ENCODE data around the gene RIT2.

RIT2 gene

DNA sequence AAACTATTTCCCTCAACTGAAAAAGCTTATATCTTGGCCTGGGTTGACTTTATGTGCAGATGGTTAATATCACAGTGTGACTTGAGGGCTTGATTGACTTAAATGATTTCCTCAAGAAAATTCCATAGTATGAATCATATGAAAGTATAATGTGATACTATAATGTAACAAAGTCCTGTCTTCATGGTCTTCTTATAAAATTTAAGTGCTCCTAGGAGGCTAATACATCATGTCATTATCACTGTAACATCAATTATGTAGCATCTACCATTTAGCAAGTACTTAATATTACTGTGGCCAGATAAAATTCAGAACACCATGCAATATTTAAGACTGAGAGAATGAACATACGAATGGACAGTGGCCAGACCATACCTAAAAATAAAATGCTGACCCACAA is 276.1 kb downstream of the RIT2 start:
- Histone ChIP-seq H3K4me1 (no peaks in the 10 kb centered on the region), H3K4me3 (ENCODE audit: low read depth, low read length) (no peak overlapping the region), H3K9me3 (no peaks in the 10 kb centered on the region), H3K36me3 (no peaks in the 10 kb centered on the region), H3K27me3 (no peaks in the 10 kb centered on the region)
- no peak for DNase-seq
- TF ChIP-seq, protein P1, sequence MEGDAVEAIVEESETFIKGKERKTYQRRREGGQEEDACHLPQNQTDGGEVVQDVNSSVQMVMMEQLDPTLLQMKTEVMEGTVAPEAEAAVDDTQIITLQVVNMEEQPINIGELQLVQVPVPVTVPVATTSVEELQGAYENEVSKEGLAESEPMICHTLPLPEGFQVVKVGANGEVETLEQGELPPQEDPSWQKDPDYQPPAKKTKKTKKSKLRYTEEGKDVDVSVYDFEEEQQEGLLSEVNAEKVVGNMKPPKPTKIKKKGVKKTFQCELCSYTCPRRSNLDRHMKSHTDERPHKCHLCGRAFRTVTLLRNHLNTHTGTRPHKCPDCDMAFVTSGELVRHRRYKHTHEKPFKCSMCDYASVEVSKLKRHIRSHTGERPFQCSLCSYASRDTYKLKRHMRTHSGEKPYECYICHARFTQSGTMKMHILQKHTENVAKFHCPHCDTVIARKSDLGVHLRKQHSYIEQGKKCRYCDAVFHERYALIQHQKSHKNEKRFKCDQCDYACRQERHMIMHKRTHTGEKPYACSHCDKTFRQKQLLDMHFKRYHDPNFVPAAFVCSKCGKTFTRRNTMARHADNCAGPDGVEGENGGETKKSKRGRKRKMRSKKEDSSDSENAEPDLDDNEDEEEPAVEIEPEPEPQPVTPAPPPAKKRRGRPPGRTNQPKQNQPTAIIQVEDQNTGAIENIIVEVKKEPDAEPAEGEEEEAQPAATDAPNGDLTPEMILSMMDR (IDR thresholded peaks at IDR 0.05; ENCODE audit: low read depth, low read length) = no peak

DNA sequence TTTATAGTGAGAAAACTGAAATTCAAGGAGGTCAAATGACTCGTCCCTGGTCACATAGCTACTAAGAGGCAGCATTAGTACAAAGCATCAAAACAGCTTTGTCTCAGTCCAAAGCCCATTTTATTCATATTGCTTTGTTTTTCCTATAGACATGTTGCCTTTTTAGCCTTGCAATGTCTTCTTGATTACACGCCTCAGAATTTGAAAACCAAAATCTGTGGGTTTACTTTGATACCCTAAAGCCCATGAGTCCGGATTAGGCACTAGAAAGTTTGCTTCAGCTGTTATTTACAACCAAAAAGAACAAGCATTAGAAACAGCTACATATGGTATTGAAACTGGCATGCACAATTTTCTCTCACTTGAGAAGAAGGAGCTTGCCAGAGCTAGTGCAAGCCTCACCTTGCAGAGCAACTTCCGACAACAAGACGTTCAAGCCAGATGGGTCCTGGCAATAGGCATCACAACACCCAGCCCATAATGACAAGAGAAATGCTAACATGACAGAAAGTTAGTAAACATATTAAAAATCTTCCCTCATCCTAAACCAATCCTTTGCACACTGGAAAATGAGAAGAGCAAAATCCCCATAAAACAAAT is 276.8 kb downstream of the RIT2 start:
- H3K27me3 ChIP-seq = no peaks in the 10 kb centered on the region
- H3K4me3 ChIP-seq (ENCODE audit: low read depth, low read length) = no peak overlapping the region
- no peaks in the 10 kb centered on the region for H3K4me1 ChIP-seq
- DNase-seq = no peak
- no peaks in the 10 kb centered on the region for H3K9me3 ChIP-seq
- no peaks in the 10 kb centered on the region for H3K36me3 ChIP-seq
- TF ChIP-seq, protein P1 (IDR thresholded peaks at IDR 0.05; ENCODE audit: low read depth, low read length) = no peak

DNA sequence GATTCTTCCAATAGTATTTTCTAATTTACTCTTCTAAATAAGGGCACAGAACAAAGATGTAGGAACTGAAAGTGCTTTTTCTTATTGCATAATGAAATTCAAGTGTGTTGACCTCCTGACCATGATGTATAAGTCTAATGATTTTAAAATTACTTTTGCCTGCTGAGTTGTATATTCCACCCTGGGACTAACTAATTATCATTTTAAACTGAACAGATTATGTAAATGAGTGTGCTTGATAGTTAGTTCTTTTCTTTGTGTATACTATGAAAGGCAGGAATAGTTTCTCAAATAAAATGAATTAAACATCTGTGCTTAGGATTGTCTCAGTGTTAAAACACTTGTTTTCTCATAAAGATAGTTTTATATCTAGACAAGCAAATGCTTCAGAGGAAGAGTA is 284.5 kb downstream of the RIT2 start:
- DNase-seq = no peak
- H3K36me3 ChIP-seq = no peaks in the 10 kb centered on the region
- H3K9me3 ChIP-seq = no peaks in the 10 kb centered on the region
- H3K4me1 ChIP-seq = no peaks in the 10 kb centered on the region
- no peaks in the 10 kb centered on the region for H3K27me3 ChIP-seq
- no peak overlapping the region for H3K4me3 ChIP-seq (ENCODE audit: low read depth, low read length)
- TF ChIP-seq, protein P1 (IDR thresholded peaks at IDR 0.05; ENCODE audit: low read depth, low read length) = no peak

DNA sequence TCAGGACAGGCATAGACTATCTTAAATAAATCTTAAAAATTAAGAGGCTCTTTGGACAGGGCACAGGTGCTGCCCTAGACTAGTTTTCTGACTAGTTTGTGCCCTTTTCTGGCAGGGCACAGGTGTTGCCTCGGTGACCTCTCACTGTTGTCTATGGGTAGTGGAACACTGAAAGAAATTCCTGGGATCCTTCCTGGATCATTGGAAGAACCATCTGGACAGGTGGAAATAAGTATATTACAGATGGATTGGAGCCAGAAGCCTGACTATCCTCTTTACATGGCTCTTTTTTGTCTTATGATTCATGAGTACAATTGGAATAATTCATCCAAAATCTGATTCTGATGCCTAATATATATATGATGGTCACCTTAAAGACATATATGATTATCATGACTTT is 286.6 kb downstream of the RIT2 start:
- Histone ChIP-seq H3K4me1 (no peaks in the 10 kb centered on the region), H3K36me3 (no peaks in the 10 kb centered on the region), H3K27me3 (no peaks in the 10 kb centered on the region), H3K9me3 (no peaks in the 10 kb centered on the region), H3K4me3 (ENCODE audit: low read depth, low read length) (no peak overlapping the region)
- DNase-seq = no peak
- TF ChIP-seq, protein P1 (IDR thresholded peaks at IDR 0.05; ENCODE audit: low read depth, low read length) = no peak

DNA sequence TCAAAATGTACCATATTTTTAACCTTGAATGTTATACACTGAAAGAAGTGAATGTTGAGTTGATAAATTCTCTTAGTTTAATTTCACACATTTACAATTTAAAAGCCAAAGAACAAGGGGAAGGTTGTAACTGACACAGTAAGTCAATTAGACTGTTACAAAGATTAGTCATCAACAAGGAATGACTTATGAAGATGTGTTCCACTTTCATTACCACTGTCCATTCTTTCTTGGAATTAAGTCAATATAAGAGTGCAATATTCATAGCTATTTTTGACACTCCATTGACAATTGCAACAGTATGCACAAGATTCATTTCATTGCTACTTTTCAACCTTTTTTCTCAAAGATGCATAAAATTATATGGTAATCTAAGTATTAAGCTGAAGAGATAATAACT is 291.3 kb downstream of the RIT2 start:
- no peak for DNase-seq
- Histone ChIP-seq H3K4me3 (ENCODE audit: low read depth, low read length) (no peak overlapping the region), H3K36me3 (no peaks in the 10 kb centered on the region), H3K9me3 (no peaks in the 10 kb centered on the region), H3K4me1 (no peaks in the 10 kb centered on the region), H3K27me3 (no peaks in the 10 kb centered on the region)
- TF ChIP-seq, protein P1 (IDR thresholded peaks at IDR 0.05; ENCODE audit: low read depth, low read length) = no peak

DNA sequence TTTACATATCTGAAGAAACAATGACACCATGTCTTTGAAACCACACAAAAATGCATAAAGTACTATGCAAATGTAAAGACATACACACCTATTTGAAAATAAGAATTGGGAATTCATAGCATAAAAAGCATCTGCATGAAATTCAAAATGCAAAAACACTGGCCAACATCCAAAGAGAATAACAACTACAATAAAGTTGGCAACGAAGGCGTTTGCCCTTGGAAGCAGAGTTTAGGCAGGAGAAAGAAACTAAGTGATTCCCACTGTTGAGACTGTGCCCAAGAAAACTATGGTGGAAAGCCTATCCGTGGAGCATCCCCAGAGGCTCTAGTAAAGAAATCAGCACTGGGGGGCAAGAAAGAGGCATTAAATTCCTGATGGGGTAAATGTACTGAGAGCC is 292.8 kb downstream of the RIT2 start:
- DNase-seq = no peak
- H3K36me3 ChIP-seq = no peaks in the 10 kb centered on the region
- H3K4me1 ChIP-seq = no peaks in the 10 kb centered on the region
- no peak overlapping the region for H3K4me3 ChIP-seq (ENCODE audit: low read depth, low read length)
- H3K27me3 ChIP-seq = no peaks in the 10 kb centered on the region
- no peaks in the 10 kb centered on the region for H3K9me3 ChIP-seq
- TF ChIP-seq, protein P1 (IDR thresholded peaks at IDR 0.05; ENCODE audit: low read depth, low read length) = no peak
